Measurements from ENCODE around the gene GNAQ. TPM values are rescaled to one million over a fixed set of nuclear protein-coding genes. Genes with fewer than 3 reads are reported as not detected.

The GNAQ gene
- total RNA-seq, 1 donor from 2014 or later: 46.7 TPM

GRCh38 chr9:77899679-77900354 lies 131.8 kb downstream of the GNAQ start:
- no peak for TF ChIP-seq CTCF (conservative IDR thresholded peaks at IDR 0.05)
- H3K4me3 Mint-ChIP-seq: no peak overlapping the region
- no peak for DNase-seq (ENCODE audit: extremely low spot score, unreplicated experiment)
- H3K27ac Mint-ChIP-seq: no peak overlapping the region
- H3K4me1 Mint-ChIP-seq (ENCODE audit: unreplicated experiment): peaks cover 9% of the 10 kb centered on the region
- H3K9me3 Mint-ChIP-seq: peaks cover 4% of the 10 kb centered on the region
- H3K36me3 Mint-ChIP-seq: peaks cover 13% of the 10 kb centered on the region
- no peaks in the 10 kb centered on the region for H3K27me3 Mint-ChIP-seq

GRCh38 chr9:77898864-77899263 lies 132.7 kb downstream of the GNAQ start:
- H3K4me3 Mint-ChIP-seq: no peak overlapping the region
- no peak for TF ChIP-seq CTCF (conservative IDR thresholded peaks at IDR 0.05)
- H3K4me1 Mint-ChIP-seq (ENCODE audit: unreplicated experiment): peaks cover 6% of the 10 kb centered on the region
- peaks cover 13% of the 10 kb centered on the region for H3K36me3 Mint-ChIP-seq
- no peaks in the 10 kb centered on the region for H3K27me3 Mint-ChIP-seq
- DNase-seq (ENCODE audit: extremely low spot score, unreplicated experiment): no peak
- H3K9me3 Mint-ChIP-seq: peaks cover 4% of the 10 kb centered on the region
- H3K27ac Mint-ChIP-seq: no peak overlapping the region

- peak; percentile 45 for TF ChIP-seq CTCF (conservative IDR thresholded peaks at IDR 0.05)
- Mint-ChIP-seq H3K4me1 (ENCODE audit: unreplicated experiment) (peaks cover 10% of the 10 kb centered on the region), H3K27ac (no peak overlapping the region), H3K36me3 (peaks cover 18% of the 10 kb centered on the region), H3K9me3 (peaks cover 4% of the 10 kb centered on the region), H3K4me3 (no peak overlapping the region), H3K27me3 (no peaks in the 10 kb centered on the region)
- DNase-seq (ENCODE audit: extremely low spot score, unreplicated experiment): no peak
These were observed 134.5 kb downstream of the GNAQ start for GRCh38 chr9:77896938-77897667.

GRCh38 chr9:77896269-77896937 lies 135.2 kb downstream of the GNAQ start:
- Mint-ChIP-seq H3K27me3 (no peaks in the 10 kb centered on the region), H3K36me3 (peaks cover 17% of the 10 kb centered on the region), H3K27ac (no peak overlapping the region)

GRCh38 chr9:77893706-77894105 lies 137.9 kb downstream of the GNAQ start:
- no peak for TF ChIP-seq CTCF (conservative IDR thresholded peaks at IDR 0.05)
- Mint-ChIP-seq H3K4me3 (no peak overlapping the region), H3K36me3 (peaks cover 17% of the 10 kb centered on the region), H3K27ac (no peak overlapping the region), H3K9me3 (peaks cover 4% of the 10 kb centered on the region), H3K4me1 (ENCODE audit: unreplicated experiment) (peaks cover 18% of the 10 kb centered on the region), H3K27me3 (no peaks in the 10 kb centered on the region)
- no peak for DNase-seq (ENCODE audit: extremely low spot score, unreplicated experiment)

More at GRCh38 chr9:77896269-77896937, 135.2 kb downstream of the GNAQ start:
- TF ChIP-seq CTCF (conservative IDR thresholded peaks at IDR 0.05): no peak
- Mint-ChIP-seq H3K4me1 (ENCODE audit: unreplicated experiment) (peaks cover 15% of the 10 kb centered on the region), H3K9me3 (peaks cover 4% of the 10 kb centered on the region), H3K4me3 (no peak overlapping the region)
- DNase-seq (ENCODE audit: extremely low spot score, unreplicated experiment): no peak

Data from type B pancreatic cell (in vitro differentiated cells).